K562 (cell line): ENCODE results near the gene TRIM27. TPM values are rescaled to one million over a fixed set of nuclear protein-coding genes. Genes with fewer than 3 reads are reported as not detected.

ENCODE experiments used
- CC2D1A ChIP-seq: fragments of 450-650 bp; IDR thresholded peaks from 2 replicates; pipeline ENCODE4 v1.6.1; 2017; ENCODE audit warnings: mild to moderate bottlenecking
- DIDO1 ChIP-seq: fragments of 450-650 bp; IDR thresholded peaks from 2 replicates; pipeline ENCODE4 v1.6.1; 2016; ENCODE audit warnings: low read depth, missing biosample characterization, missing genetic modification characterization
- ETV5 ChIP-seq: sonication (generic); formaldehyde crosslinking; IDR thresholded peaks from 2 replicates; pipeline ENCODE4 v1.4.0; 2020; ENCODE audit warnings: low read depth, mild to moderate bottlenecking, missing genetic modification reagents
- GATAD2B ChIP-seq: fragments of 450-650 bp; IDR thresholded peaks from 2 replicates; pipeline ENCODE4 v1.6.1; 2017; ENCODE audit warnings: mild to moderate bottlenecking, borderline replicate concordance
- HDAC3 ChIP-seq: fragments of 450-650 bp; IDR thresholded peaks from 2 replicates; pipeline ENCODE4 v1.6.1; 2018; ENCODE audit warnings: borderline replicate concordance, mild to moderate bottlenecking, moderate library complexity; ENCODE audit not compliant: partially characterized antibody
- HNRNPL ChIP-seq: fragments of 200-400 bp; formaldehyde crosslinking; IDR thresholded peaks from 2 replicates; pipeline ENCODE4 v1.6.1; 2017; ENCODE audit warnings: low read depth, mild to moderate bottlenecking, low read length
- KAT8 ChIP-seq: fragments of 450-650 bp; IDR thresholded peaks from 2 replicates; pipeline ENCODE4 v1.6.1; 2016; ENCODE audit warnings: low read depth, mild to moderate bottlenecking
- KHSRP ChIP-seq: fragments of 450-650 bp; IDR thresholded peaks from 2 replicates; pipeline ENCODE4 v1.6.1; 2017
- MAFF ChIP-seq: IDR thresholded peaks from 2 replicates; pipeline ENCODE4 v1.6.1; 2012; ENCODE audit warnings: low read length, improper control_type of control experiment
- MEF2D ChIP-seq: conservative IDR thresholded peaks from 2 replicates; pipeline ENCODE4 v1.6.1; 2016; ENCODE audit warnings: low read depth, missing genetic modification characterization, missing compliant biosample characterization
- MYC ChIP-seq, 2 experiments: fragments of 250-450 bp in 1 of 2; sonication (Bioruptor Pico) in 1 of 2; IDR thresholded peaks; 2 replicates each; pipeline versions ENCODE4 v1.5.1 to v1.6.1; 2012 to 2021; ENCODE audit warnings: low read depth in 2 of 2, borderline replicate concordance in 1 of 2, improper control_type of control experiment in 1 of 2, low read length in 1 of 2, mild to moderate bottlenecking in 1 of 2, moderate library complexity in 1 of 2
- PHB2 ChIP-seq: fragments of 450-650 bp; IDR thresholded peaks from 2 replicates; pipeline ENCODE4 v1.6.1; 2017; ENCODE audit warnings: low read depth
- POLR2AphosphoS5 ChIP-seq: IDR thresholded peaks from 2 replicates; pipeline ENCODE4 v1.6.1; 2011; ENCODE audit warnings: mild to moderate bottlenecking, low read depth, low read length, moderate library complexity; ENCODE audit not compliant: control insufficient read depth, insufficient read depth
- PTBP1 ChIP-seq: fragments of 200-400 bp; formaldehyde crosslinking; IDR thresholded peaks from 2 replicates; pipeline ENCODE4 v1.6.1; 2017; ENCODE audit warnings: low read depth, low read length
- PTTG1 ChIP-seq: fragments of 450-650 bp; IDR thresholded peaks from 2 replicates; pipeline ENCODE4 v1.6.1; 2016; ENCODE audit warnings: low read depth, mild to moderate bottlenecking, missing genetic modification characterization, missing compliant biosample characterization
- SIN3B ChIP-seq: fragments of 450-650 bp; IDR thresholded peaks from 2 replicates; pipeline ENCODE4 v1.6.1; 2017; ENCODE audit warnings: low read depth, mild to moderate bottlenecking, moderate library complexity
- TAF1 ChIP-seq: IDR thresholded peaks from 2 replicates; pipeline ENCODE4 v1.6.1; 2011; ENCODE audit warnings: mild to moderate bottlenecking, low read length, moderate library complexity; ENCODE audit not compliant: insufficient read depth, control insufficient read depth, severe bottlenecking; ENCODE audit errors: extremely low read depth
- TCF3 ChIP-seq: sonication (generic); formaldehyde crosslinking; IDR thresholded peaks from 2 replicates; pipeline ENCODE4 v1.4.0; 2020; ENCODE audit warnings: mild to moderate bottlenecking, missing genetic modification reagents
- THRAP3 ChIP-seq: fragments of 450-650 bp; IDR thresholded peaks from 2 replicates; pipeline ENCODE4 v1.6.1; 2016; ENCODE audit warnings: mild to moderate bottlenecking, inconsistent platforms, borderline replicate concordance
- ZFPM2 ChIP-seq: fragments of 250-450 bp; sonication (Bioruptor Pico); IDR thresholded peaks from 2 replicates; pipeline ENCODE4 v1.5.1; 2022; ENCODE audit warnings: mild to moderate bottlenecking
- polyA plus RNA-seq, 8 experiments: library from polyadenylated mRNA; depleted of rRNA in 4 of 8; stranded (reverse) in 5 of 8; unstranded in 3 of 8; fragments of >200 nt; fragmentation: Nextera tagmentation in 2 of 8; fragmentation: Illumina TruSeq in 1 of 8; extraction: Ambion mirVana in 2 of 8; extraction: Trizol in 1 of 8; gene quantifications; 2 replicates each; pipeline versions ENCODE4 v1.2.1 to v1.2.3, GENCODE V29; 2011 to 2014; ENCODE audit warnings: inconsistent platforms in 1 of 8, missing spikeins in 1 of 8
- total RNA-seq, 7 experiments: library from RNA; depleted of rRNA in 6 of 7; stranded (reverse); fragments of >200 nt in 6 of 7; fragmentation: Illumina TruSeq in 2 of 7; extraction: Trizol in 2 of 7; gene quantifications; 2 replicates each; pipeline versions ENCODE4 v1.2.1 to v1.2.3, GENCODE V29; 2011 to 2021; ENCODE audit warnings: low replicate concordance in 1 of 7
- TF ChIP-seq, protein P1 (sequence below): fragments of 250-450 bp; sonication (Bioruptor Pico); IDR thresholded peaks from 2 replicates; pipeline ENCODE4 v1.8.0; 2021; ENCODE audit warnings: moderate library complexity, mild to moderate bottlenecking, inconsistent platforms
- TF ChIP-seq, protein P2 (sequence below): fragments of 450-650 bp; conservative IDR thresholded peaks from 2 replicates; pipeline ENCODE4 v1.6.1; 2016; ENCODE audit warnings: missing genetic modification characterization, low read depth, mild to moderate bottlenecking, missing compliant biosample characterization, moderate library complexity
- TF ChIP-seq, protein P3 (sequence below): sonication (generic); formaldehyde crosslinking; IDR thresholded peaks from 2 replicates; pipeline ENCODE4 v1.5.0; 2020; ENCODE audit warnings: missing genetic modification reagents
- TF ChIP-seq, protein P4 (sequence below): sonication (generic); formaldehyde crosslinking; IDR thresholded peaks from 2 replicates; pipeline ENCODE4 v1.8.1; 2022; ENCODE audit warnings: missing genetic modification reagents
- TF ChIP-seq, protein P5 (sequence below): fragments of 450-650 bp; formaldehyde crosslinking; IDR thresholded peaks from 2 replicates; pipeline ENCODE4 v1.4.0; 2020; ENCODE audit warnings: mild to moderate bottlenecking, moderate library complexity

Gene TRIM27
- total and polyA plus RNA-seq, 9 of the 15 experiments (the other 6 are each of a cell fraction or from before 2014, with no cell fraction given): 37.7 to 235 (median 122) TPM

DNA sequence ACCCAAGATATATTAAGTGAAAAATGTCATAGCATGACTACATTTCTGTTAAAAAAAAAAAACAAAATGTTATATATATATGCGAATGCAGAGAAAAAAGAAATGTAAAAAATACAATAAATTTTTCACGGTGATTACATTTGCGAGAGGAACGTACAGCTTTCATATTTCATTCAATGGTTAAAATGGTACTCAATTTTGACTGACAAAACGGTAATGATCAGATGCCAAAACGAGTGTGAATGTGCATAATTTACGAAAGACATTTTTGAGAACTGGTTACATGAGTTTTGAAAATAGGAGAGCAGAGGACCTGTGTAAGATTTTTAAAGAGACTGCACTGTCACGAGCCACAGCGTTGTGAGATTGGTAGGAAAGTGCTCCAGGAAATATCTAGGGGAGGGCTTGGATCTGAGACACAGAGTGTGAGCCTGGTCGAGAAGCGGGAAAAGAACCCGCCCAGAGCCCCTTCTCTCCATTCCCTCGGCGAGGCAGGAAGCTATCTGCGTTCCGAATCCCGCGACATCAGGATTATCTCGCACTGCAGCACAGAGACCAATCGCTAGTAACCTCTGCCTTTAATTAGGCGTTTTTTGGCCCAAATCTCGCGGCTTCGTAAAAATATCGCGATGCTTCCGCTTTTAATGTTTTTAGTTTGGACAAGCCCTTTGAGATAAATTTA, 28.5 kb downstream of the TRIM27 start (continued):
- TF ChIP-seq PTBP1: no peak
- TF ChIP-seq, protein P1, sequence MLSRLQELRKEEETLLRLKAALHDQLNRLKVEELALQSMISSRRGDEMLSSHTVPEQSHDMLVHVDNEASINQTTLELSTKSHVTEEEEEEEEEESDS: no peak
- TF ChIP-seq MEF2D: no peak
- TF ChIP-seq, protein P2, sequence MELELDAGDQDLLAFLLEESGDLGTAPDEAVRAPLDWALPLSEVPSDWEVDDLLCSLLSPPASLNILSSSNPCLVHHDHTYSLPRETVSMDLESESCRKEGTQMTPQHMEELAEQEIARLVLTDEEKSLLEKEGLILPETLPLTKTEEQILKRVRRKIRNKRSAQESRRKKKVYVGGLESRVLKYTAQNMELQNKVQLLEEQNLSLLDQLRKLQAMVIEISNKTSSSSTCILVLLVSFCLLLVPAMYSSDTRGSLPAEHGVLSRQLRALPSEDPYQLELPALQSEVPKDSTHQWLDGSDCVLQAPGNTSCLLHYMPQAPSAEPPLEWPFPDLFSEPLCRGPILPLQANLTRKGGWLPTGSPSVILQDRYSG (tag): no peak; the same call in 1 of the 2 replicates
- 0 out of 2 replicates have a peak, but pooled peaks have one; percentile 31 for TF ChIP-seq ZFPM2 (CRISPR knock-in tag)
- TF ChIP-seq, protein P3, sequence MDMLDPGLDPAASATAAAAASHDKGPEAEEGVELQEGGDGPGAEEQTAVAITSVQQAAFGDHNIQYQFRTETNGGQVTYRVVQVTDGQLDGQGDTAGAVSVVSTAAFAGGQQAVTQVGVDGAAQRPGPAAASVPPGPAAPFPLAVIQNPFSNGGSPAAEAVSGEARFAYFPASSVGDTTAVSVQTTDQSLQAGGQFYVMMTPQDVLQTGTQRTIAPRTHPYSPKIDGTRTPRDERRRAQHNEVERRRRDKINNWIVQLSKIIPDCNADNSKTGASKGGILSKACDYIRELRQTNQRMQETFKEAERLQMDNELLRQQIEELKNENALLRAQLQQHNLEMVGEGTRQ (CRISPR knock-in tag): no peak
- TF ChIP-seq, protein P4, sequence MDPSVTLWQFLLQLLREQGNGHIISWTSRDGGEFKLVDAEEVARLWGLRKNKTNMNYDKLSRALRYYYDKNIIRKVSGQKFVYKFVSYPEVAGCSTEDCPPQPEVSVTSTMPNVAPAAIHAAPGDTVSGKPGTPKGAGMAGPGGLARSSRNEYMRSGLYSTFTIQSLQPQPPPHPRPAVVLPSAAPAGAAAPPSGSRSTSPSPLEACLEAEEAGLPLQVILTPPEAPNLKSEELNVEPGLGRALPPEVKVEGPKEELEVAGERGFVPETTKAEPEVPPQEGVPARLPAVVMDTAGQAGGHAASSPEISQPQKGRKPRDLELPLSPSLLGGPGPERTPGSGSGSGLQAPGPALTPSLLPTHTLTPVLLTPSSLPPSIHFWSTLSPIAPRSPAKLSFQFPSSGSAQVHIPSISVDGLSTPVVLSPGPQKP (CRISPR knock-in tag): no peak
- no peak for TF ChIP-seq SIN3B
- TF ChIP-seq KAT8: no peak
- TF ChIP-seq, protein P5, sequence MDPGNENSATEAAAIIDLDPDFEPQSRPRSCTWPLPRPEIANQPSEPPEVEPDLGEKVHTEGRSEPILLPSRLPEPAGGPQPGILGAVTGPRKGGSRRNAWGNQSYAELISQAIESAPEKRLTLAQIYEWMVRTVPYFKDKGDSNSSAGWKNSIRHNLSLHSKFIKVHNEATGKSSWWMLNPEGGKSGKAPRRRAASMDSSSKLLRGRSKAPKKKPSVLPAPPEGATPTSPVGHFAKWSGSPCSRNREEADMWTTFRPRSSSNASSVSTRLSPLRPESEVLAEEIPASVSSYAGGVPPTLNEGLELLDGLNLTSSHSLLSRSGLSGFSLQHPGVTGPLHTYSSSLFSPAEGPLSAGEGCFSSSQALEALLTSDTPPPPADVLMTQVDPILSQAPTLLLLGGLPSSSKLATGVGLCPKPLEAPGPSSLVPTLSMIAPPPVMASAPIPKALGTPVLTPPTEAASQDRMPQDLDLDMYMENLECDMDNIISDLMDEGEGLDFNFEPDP: no peak
- TF ChIP-seq HNRNPL: no peak
- TF ChIP-seq PHB2: no peak
- peak; percentile 97 for TF ChIP-seq POLR2AphosphoS5
- TF ChIP-seq HDAC3: peak; percentile 35
- TF ChIP-seq GATAD2B: 0 out of 2 replicates have a peak, but pooled peaks have one; percentile 76
- peak; percentile 69; the same call in 1 of the 2 replicates for TF ChIP-seq MAFF
- no peak for TF ChIP-seq TCF3 (CRISPR knock-in tag)
- TF ChIP-seq TAF1: peak; percentile 95
- TF ChIP-seq ETV5 (CRISPR knock-in tag): no peak; the same call in 1 of the 2 replicates
- TF ChIP-seq KHSRP: no peak
- TF ChIP-seq DIDO1 (tag): no peak
- 0 out of 2 replicates have a peak, but pooled peaks have one; percentile 77 for TF ChIP-seq THRAP3
- TF ChIP-seq PTTG1 (tag): no peak
- TF ChIP-seq MYC (IDR thresholded peaks at IDR 0.05; ENCODE audit: low read depth, low read length): no peak; the same call in 1 of the 2 replicates
- no peak for TF ChIP-seq MYC (CRISPR knock-in tag; IDR thresholded peaks at IDR 0.05; ENCODE audit: borderline replicate concordance, low read depth)
- peak; percentile 64; the same call in 1 of the 2 replicates for TF ChIP-seq CC2D1A
